ENCODE data around the gene EXOC6B. TPM values are rescaled to one million over a fixed set of nuclear protein-coding genes. Genes with fewer than 3 reads are reported as not detected.

The EXOC6B gene
- total and polyA plus RNA-seq, 12 donors = 16.3 to 243 (median 144) TPM

DNA sequence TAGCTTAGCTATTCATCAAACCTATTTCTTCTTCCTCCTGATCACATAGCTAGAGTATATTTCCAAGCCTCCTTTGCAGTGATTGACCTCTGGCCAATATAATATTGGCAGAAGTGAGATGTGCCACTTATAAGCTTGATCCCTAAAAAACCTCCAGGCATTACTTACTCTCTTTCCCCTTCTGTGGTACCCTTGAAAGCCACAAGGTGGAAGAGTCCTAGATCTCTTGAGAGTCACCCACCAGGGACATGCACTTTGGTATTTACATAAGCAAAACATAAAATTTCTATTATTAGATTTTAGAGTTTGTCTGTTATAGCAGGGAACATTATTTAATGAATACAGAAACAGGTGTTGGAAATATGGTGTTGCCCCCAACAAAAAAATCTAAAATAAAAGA, 112.0 kb downstream of the EXOC6B start:
- Histone ChIP-seq H3K9me3 (no peaks in the 10 kb centered on the region), H3K27me3 (no peaks in the 10 kb centered on the region), H3K4me1 (peaks cover 0 to 8% (median 0%) of the 10 kb centered on the region in 9 donors), H3K27ac (no peak overlapping the region), H3K4me3 (no peak overlapping the region), H3K36me3 (peaks cover 0 to 67% (median 5%) of the 10 kb centered on the region in 9 donors)
- ATAC-seq (no peak), DNase-seq (no peak)
- TF ChIP-seq, protein P1, sequence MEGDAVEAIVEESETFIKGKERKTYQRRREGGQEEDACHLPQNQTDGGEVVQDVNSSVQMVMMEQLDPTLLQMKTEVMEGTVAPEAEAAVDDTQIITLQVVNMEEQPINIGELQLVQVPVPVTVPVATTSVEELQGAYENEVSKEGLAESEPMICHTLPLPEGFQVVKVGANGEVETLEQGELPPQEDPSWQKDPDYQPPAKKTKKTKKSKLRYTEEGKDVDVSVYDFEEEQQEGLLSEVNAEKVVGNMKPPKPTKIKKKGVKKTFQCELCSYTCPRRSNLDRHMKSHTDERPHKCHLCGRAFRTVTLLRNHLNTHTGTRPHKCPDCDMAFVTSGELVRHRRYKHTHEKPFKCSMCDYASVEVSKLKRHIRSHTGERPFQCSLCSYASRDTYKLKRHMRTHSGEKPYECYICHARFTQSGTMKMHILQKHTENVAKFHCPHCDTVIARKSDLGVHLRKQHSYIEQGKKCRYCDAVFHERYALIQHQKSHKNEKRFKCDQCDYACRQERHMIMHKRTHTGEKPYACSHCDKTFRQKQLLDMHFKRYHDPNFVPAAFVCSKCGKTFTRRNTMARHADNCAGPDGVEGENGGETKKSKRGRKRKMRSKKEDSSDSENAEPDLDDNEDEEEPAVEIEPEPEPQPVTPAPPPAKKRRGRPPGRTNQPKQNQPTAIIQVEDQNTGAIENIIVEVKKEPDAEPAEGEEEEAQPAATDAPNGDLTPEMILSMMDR (IDR thresholded peaks at IDR 0.05) = peak in 1 of 9 donors; percentile 14
- intact Hi-C loops (cut with DNase I) = no loop called here

DNA sequence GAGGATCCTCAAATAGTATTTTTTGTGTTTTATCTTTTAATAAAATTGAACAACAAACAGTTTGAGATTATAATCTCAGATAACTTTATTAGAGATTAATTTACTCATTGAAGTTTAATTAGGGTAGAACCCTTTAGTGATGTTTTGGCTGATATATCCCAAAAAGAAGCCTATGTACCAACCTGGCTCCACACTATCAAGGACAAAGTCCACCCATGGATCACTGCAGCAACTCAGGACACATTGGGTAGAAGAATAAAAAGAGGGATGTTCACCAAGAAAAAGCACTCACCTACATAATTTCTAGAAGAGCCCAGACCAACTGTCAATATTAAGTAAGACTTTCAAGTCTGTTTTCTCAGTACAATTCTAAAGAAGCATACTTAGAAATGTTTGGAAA, 112.9 kb downstream of the EXOC6B start:
- DNase-seq = no peak
- TF ChIP-seq, protein P1 (IDR thresholded peaks at IDR 0.05) = no peak
- Histone ChIP-seq H3K27ac (no peak overlapping the region), H3K4me1 (peaks cover 0 to 8% (median 0%) of the 10 kb centered on the region in 9 donors), H3K36me3 (peaks cover 0 to 66% (median 3%) of the 10 kb centered on the region in 9 donors), H3K4me3 (no peak overlapping the region), H3K27me3 (no peaks in the 10 kb centered on the region), H3K9me3 (no peaks in the 10 kb centered on the region)
- no peak for ATAC-seq
- intact Hi-C loops (cut with DNase I) = no loop called here

DNA sequence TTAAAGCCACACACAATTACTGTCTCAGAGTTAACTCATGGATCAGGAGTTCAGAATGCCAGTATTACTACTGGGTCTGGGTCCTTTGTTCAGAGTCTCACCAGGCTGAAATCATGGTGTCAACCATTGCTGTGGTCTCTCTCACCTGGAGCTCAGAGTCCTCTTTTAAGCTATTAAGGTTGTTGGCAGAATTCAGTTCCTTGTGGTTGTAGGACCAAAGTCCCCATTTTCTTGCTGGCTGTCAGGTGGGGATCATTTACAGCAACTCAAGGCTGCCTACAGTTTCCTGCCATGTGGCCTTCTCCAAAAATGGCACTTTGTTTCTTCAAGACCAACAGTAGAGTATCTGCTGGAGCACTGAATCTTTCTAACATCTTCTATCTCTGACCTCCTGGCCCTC, 113.5 kb downstream of the EXOC6B start:
- TF ChIP-seq, protein P1 (IDR thresholded peaks at IDR 0.05) = no peak
- peaks cover 0 to 62% (median 0%) of the 10 kb centered on the region in 9 donors for H3K36me3 ChIP-seq
- H3K4me1 ChIP-seq = peaks cover 0 to 8% (median 0%) of the 10 kb centered on the region in 9 donors
- ATAC-seq (no peak), DNase-seq (no peak)
- no peak overlapping the region for H3K27ac ChIP-seq
- no peaks in the 10 kb centered on the region for H3K27me3 ChIP-seq
- intact Hi-C loops (cut with DNase I) = no loop called here
- no peaks in the 10 kb centered on the region for H3K9me3 ChIP-seq
- no peak overlapping the region for H3K4me3 ChIP-seq

DNA sequence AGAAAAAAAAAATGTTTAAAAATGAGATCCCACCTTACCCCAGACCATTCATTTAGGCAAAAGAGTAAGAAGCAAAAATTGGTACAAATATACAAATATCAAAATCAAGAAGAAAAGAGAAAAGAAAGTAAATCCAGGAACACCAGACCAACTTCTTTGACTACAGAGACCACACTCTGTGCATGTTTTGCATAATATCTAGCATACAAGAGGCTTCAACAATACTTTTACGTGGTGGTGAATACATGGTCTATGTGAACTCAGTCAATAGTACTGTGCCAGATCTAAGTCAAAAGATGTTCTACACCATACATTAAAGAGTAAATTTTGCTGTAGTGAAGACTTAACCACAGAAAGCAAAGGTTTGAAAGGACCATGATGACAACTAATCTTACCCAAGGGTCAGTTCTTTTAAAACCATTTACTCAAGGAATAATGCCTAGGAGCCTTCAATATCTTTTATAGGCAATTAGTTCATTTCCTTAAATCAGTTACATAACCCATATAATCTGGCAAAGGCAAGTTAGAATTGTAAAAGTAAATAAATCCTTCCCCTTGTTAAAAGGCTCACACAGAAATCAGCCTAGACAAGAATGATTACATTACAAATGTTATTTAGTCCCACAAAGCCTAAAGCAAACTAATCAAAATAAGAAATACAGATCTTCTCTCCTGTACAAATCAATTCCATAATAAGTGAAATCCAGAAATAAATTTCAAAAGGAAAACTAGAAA, 115.2 kb downstream of the EXOC6B start:
- H3K9me3 ChIP-seq = no peaks in the 10 kb centered on the region
- TF ChIP-seq, protein P1 (IDR thresholded peaks at IDR 0.05) = no peak
- H3K4me3 ChIP-seq = no peak overlapping the region
- H3K27ac ChIP-seq = no peak overlapping the region
- peaks cover 0 to 45% (median 0%) of the 10 kb centered on the region in 9 donors for H3K36me3 ChIP-seq
- 86 to 95% methylated on average over 1 of the region's 1 CpG for WGBS, 2 donors
- peaks cover 0 to 8% (median 0%) of the 10 kb centered on the region in 9 donors for H3K4me1 ChIP-seq
- no peaks in the 10 kb centered on the region for H3K27me3 ChIP-seq
- intact Hi-C loops (cut with DNase I) = no loop called here
- ATAC-seq (no peak), DNase-seq (no peak)

Data from heart right ventricle (tissue), 16 donors.